GM19324 (cell line): ENCODE measurements around the gene BTBD7.
A peak's percentile ranks its signal among the peaks of the same experiment; 100 is the strongest.
"Not testable (repeated sequence)": the region's sequence is repeated elsewhere in the genome, so short reads cannot be mapped to it uniquely, and the experiment has no call there.

Source experiments
- ATAC-seq: cut with Tn5 transposase; IDR thresholded peaks from one replicate; pipeline ENCODE4 v1.9.1; 2021; ENCODE audit warnings: mild to moderate bottlenecking, moderate library complexity; ENCODE audit not compliant: unreplicated experiment, low FRiP score

Gene BTBD7

GRCh38 chr14:93266127-93266526 is 66.7 kb downstream of the BTBD7 start:
- ATAC-seq: no peak

GRCh38 chr14:93263416-93263815 is 69.4 kb downstream of the BTBD7 start:
- ATAC-seq: no peak

GRCh38 chr14:93262446-93262845 is 70.4 kb downstream of the BTBD7 start:
- no peak for ATAC-seq

- ATAC-seq: no peak
Measured at GRCh38 chr14:93249128-93249831, 83.6 kb downstream of the BTBD7 start.

- no peak for ATAC-seq
Measured at GRCh38 chr14:93246534-93246933, 86.3 kb downstream of the BTBD7 start.

- ATAC-seq: no peak
Measured at GRCh38 chr14:93245764-93246420, 86.9 kb downstream of the BTBD7 start.

- no peak for ATAC-seq
Measured at GRCh38 chr14:93240678-93241000, 92.2 kb downstream of the BTBD7 start.

DNA sequence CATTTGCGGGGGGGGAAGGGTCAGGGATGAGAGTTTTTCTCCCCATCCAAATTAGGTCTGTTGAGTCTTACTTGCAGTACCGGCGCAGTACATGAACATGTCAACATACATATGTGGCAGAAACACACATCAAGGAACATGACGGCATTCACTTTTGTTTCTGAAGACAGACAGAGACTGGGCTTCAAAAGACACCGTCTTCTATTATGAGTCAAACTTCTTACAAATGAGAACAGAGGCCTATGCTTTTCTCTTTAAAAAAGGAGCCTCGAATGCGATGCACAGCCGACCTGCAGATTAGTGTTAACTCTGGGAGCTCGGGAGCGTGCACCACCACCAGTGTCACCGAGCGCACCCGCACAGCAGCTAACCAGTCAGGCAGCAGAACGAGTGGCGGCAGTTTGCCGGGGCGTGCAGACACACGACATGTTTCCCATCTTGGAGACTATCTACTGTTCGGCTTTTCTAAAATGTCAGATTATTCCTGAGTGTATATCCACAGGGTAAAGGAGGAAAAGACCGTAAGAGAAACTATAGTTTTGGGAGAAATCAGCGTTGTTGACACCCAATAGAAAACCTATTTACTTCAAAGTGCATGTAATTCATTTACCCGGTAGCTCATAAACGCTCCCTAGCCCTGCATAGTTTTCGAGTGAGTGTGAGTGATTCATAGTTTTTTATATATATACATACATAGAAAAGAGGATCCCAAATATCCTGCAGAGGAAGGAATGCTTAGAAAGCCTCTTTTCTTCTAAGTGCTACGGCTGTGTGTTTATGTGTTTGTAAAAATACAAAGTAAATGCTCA is 92.8 kb downstream of the BTBD7 start:
- no peak for ATAC-seq

- no peak for ATAC-seq
Measured at GRCh38 chr14:93234798-93235197, 98.0 kb downstream of the BTBD7 start.

- ATAC-seq: not testable (repeated sequence)
Measured at GRCh38 chr14:93233078-93233477, 99.8 kb downstream of the BTBD7 start.

DNA sequence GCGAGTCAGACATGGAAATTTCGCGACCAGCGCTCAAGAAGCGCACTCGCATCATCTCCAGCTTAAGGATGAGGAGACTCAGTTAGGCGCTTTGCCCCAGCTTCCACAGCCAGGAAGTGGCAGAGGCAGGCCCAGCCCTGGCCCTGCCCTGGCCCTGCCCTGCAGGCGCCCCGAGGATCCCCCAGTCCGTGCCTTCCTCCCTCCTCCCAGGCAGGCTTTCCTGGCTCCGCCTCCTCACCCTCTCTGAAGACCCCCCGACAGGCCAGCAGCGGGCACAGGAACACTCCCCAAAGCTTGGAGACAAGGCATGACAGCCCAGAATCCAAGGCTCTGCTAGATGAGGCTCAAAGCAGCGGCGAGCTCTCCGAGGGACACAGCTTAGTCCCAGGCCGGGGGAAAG is 100.7 kb downstream of the BTBD7 start:
- no peak for ATAC-seq

DNA sequence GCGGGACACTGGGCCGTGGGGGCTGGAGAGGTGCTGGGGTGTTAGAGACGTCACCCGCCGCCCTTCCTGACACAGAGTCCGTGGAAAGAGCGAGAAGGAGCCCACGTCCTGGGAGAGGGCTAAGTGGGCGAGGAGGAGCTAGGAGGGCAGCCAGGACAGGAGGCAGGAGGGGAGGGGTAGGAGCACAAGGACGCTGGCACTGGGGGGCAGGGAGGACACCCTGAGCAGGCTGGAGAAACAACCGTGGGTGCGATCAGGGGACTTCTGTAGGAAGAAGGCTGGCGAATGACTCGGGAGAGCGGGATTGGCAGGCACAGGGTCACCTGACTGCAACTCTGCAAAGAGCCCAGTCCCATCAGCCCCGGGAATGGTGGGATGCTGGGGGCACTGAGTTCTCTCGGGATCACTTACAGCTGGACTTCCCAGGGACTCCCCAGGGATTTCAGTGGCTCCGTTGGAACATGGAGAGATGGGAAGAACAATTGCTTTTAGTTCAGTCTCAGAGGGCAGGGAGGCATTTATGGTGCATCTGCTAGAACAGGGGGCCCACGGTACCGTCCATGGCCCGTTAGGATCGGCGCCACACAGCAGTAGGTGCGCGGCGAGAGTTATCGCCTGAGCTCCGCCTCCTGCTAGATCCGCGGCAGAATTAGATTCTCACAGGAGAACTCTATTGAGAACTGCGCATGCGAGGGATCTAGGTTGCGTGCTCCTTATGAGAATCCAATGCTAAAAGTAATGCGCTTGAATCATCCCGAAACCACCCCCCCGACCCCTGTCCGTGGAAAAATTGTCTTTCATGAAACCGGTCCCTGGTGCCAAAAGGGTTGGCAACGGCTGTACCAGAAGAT is 101.5 kb downstream of the BTBD7 start:
- no peak for ATAC-seq

- ATAC-seq: no peak
Measured at GRCh38 chr14:93230539-93230938, 102.3 kb downstream of the BTBD7 start.

- no peak for ATAC-seq
Measured at GRCh38 chr14:93228550-93228949, 104.3 kb downstream of the BTBD7 start.

GRCh38 chr14:93223565-93223964 is 109.3 kb downstream of the BTBD7 start:
- ATAC-seq: no peak

- ATAC-seq: no peak
Measured at GRCh38 chr14:93220509-93220908, 112.3 kb downstream of the BTBD7 start.

- ATAC-seq: no peak
Measured at GRCh38 chr14:93219103-93219726, 113.6 kb downstream of the BTBD7 start.

DNA sequence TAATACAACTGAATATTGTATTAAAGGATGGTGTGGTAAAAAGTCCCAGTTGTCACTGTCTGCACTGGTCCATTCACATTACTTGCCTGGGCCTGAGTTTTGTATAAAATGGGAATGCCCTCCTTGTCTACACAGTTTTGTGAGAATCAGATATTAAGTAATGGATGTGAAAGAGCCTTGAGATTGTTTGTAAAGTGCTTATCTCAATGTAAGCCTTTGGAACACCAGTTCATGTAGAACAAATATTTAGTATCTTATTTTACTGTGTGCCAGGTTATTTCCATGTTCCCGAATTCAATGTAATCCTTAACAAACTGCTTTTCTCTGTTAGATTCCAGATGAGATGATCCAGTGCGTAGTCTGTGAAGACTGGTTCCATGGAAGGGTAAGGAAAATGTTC is 118.2 kb downstream of the BTBD7 start:
- ATAC-seq: no peak

DNA sequence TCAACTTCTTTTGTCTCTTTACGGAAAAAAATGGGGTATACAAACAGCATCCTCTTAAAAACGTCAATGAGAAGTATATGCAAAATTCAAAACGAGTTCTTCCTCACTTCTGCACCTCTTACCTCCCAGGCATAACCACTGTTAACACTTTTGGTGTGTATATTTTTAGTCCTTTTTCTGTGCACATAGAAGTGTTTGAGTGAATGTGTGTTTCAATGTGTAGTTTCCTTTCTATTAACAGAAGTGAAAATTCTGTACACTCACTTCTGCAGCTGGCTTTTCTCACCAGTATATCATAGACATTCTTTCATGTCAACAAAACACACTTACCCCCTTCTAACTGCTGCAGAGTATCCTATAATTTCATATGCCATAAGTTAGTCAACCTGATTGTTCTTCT is 120.4 kb downstream of the BTBD7 start:
- ATAC-seq: peak; percentile 61
